Measurements from ENCODE around the gene DOCK9.

DOCK9 gene

GRCh38 chr13:98878486-98879126, 99.3 kb downstream of the DOCK9 start:
- DNase-seq = no peak

GRCh38 chr13:98877936-98878335, 99.9 kb downstream of the DOCK9 start:
- no peak for DNase-seq

DNA sequence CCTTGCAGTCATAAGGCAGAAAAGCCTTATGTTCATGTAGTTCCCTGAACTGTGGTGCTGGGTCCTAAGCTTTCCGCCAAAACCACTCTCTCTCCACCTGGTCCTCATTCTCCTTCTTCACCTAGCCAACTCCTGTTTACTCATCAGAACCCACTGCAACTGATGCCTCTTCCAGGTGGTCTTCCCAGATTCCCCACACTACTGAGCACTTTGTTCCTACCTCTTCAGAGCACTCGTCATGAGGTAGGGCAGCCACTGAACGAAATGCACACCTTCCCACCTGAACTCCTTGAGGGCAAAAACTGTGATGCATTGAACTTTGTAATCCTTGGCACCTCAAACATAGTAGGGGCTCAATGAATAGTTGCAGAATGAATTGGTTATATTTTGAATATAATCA, 100.4 kb downstream of the DOCK9 start:
- no peak for DNase-seq

- no peak for DNase-seq
These were observed 102.6 kb downstream of the DOCK9 start for GRCh38 chr13:98875146-98875729.

DNA sequence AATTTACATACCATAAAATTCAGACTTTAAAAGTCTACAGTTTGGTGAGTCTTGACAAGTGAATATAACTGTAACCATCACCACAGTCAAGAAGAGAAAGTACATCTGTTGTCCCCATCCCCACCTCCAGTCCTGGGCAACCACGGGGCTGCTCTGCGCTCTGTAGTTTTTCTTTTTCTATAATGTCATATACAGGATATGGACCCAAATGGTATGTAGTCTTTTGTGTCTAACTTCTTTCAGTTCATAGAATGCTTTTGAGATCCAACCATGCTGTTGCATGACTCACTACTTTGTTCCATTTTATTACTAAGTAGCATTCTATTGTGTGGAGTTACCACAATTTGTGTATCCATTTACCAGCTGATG, 103.9 kb downstream of the DOCK9 start:
- DNase-seq = no peak

DNA sequence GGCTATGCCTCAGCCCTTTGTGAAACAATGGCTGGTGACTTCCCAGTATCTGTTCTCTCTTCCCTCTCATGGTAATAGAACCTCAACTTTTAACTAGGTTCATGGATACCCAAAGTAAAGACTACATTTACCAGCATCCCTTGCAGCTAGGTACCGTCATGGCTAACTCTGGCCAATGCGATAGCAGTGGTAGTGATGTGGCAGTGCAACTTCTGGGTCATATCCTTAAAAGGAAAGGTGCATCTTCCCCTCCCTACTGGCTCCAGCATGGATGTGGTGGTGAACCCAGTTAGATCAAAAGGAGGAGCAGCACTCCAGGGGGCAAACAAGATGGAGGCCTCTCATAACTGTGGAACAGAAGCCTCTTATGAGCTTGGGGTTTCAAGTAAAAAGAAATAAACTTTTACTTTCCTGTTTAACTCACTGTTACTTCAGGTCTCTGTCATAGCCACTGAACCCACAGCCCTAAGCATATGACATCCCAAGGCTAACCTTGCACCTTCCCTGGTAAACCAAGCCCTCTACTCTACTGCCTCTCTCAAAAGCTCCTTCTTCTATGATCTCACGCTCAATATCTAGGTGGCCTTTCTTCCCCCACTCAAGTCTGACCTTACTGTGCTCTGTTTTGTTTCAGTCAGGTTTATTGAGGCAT, 104.4 kb downstream of the DOCK9 start:
- no peak for DNase-seq

DNA sequence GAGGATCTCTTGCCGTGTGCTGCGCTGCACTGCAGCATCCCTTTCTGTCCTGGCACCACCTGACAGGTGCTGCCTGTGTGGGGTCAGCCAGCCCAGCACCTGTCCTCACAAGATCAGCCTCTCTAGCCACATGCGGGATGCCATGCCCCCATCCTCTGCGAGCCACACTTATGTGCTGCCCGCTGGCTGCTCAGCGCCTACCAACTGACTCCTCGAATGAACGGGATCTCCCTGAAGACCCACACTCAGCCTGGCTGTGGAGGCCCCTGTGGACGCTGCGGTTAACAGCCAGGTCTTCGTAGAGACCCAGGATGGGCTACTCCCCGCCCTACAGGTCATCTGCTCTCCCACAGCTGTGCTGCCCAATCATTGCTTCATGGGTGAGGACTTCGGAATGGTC, 106.1 kb downstream of the DOCK9 start:
- DNase-seq = no peak

- no peak for DNase-seq
These were observed 108.3 kb downstream of the DOCK9 start for GRCh38 chr13:98869408-98870090.

- DNase-seq = no peak
These were observed 108.9 kb downstream of the DOCK9 start for GRCh38 chr13:98868932-98869331.

DNA sequence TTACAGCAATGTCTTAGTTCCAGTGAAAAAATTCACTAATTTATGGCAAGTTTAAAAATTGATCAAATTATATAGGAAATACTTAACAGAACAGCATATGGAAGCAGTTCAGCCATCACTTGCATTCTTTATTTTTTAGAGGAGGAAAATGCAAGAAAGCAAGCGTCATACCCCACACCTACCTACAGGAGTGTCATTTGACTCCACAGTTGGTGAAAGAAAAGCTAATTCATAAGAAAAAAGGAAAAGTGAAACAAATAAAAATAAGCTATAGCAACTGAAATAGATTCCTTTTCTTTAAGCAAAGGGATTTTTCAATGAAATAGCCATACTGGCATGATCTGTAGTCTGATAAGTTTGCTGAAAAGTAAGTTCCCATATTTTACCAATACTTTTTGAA, 111.0 kb downstream of the DOCK9 start:
- no peak for DNase-seq

DNA sequence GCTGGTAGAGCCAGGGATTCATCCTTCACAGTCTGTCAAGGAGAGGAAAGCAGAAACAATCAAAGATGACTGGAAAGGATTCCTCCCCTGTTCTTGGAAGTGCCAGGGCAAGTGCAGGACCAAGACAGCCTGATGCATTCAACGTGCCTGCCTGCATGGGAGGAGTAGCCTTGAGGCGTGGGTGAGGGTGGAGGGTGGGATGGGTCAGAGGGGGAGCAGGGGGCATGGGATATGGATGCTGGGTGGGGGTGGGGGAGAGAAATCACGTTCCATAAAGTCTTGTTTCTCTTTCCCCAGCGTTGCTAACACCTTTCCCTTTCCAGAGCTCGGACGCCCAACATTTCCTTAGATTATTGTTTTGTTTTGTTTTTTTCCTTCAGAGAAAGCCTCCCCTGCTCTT, 117.4 kb downstream of the DOCK9 start:
- DNase-seq = no peak

DNA sequence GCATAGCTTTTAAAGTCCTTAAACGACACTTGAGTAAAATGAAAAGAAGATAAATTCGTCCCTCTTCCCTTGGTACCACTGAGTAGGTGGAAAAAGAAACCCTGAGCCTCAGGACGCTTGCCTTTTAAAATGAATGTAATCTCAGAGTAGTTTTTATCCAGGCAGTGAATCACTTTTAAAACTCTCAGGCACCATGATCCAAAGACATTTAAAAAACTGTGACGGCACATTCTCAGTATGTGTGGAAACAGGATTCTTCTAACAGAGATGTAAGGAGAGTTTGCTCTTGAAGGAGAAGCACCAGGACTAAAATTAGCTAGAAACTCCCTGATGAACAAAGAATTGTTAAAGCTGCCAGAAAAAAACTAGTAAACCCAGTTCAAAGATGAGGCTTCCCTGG, 119.7 kb downstream of the DOCK9 start:
- DNase-seq = no peak

- DNase-seq = no peak
These were observed 120.9 kb downstream of the DOCK9 start for GRCh38 chr13:98856983-98857382.

GRCh38 chr13:98854448-98854847, 123.4 kb downstream of the DOCK9 start:
- no peak for DNase-seq

GRCh38 chr13:98853771-98854221, 124.1 kb downstream of the DOCK9 start:
- DNase-seq = no peak

GRCh38 chr13:98851276-98851675, 126.6 kb downstream of the DOCK9 start:
- DNase-seq = no peak

DNA sequence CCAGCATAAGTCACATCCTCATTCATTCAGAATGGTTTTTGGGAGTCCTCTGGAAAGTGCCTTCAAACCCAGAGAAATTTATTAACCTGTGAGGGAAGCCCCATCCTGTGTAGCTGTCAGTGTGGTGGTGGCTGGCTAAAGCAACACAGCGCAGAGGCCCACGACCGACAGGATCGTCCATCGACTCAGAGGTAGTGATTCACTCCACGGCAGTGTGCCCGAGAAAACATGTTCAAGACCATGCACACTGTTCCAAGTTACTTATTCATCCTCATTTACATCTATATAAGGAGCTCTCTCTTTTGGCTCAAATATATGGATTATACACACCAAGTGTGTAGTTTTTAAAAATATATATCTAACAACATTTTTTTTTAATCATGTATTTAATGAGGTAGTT, 129.1 kb downstream of the DOCK9 start:
- DNase-seq = no peak

DNA sequence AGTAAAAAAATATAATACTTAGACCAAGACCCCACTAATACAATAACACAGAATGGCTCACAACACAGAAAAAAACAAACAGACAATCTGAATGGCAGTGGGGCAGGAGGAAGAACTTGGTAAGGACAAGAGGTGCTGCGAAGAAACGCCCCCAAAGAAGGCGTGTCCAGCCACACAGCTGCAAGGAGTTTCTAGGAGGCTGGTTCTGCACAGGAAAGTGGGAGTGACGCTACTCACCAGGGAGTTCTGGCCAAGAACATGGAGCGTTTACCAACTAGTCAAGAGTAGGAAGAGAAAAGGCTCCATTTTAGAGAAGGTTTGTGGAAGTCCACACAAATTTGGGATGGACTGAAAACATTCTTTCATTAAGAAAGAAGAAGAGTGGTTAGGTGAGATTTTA, 130.1 kb downstream of the DOCK9 start:
- no peak for DNase-seq

DNA sequence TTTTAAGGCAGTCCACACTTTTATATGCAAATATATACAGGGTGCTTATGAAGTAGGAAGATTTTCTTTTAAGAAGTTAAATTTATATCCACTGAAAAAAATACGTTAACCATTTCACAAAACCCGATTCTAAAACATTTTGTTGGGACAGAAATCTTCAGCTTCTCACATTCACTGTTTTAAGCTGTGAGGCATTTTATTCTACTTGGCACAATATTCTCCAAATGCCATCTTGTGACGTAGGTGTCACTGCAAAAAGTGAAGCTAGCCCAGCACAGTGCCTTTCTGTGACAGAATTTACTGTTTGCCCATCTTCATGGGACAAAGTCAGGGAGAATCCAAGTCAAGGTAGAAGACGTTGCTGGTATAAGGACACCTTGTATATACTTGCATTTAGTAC, 130.9 kb downstream of the DOCK9 start:
- DNase-seq = no peak

- peak; percentile 61 for DNase-seq
These were observed 131.3 kb downstream of the DOCK9 start for GRCh38 chr13:98846521-98846920.

GRCh38 chr13:98845742-98846141, 132.1 kb downstream of the DOCK9 start:
- no peak for DNase-seq

DNA sequence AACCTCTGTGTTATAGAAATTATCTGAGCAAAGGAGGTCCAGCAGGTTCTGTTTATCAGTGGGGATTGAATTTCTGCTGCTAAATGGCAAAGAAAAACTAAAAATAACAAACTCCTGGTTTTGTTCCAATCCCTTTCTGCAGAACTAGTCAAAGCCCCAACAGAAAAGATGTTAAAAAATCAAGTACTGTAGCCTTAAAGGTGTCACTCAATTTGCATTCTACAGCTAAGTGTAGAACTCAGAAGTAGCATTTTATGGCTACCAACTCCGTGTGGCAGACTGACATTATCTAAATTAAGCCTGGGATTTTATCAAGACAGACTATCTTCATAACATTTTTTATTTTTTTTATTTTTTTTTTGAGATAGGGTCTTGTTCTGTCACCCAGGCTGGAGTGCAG, 133.8 kb downstream of the DOCK9 start:
- DNase-seq = no peak

DNA sequence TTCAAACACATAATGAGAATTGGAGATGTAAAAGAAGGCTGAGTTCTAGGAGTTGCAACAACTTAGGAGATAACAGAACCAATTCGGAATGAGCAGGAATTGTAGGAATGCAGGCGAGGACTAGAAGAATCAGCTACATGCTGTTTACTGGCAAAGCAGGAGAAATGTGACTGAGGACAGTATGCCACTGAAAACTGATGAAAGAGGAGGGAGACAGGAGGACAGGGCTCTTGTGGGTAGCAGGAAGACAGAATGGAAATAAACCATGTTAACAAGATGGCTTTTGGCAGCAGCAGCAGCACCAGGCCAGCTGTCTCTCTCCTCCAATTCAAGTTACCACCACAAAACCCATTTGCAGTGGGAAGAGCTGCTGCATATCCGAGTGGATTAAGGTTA, 134.4 kb downstream of the DOCK9 start:
- DNase-seq = no peak

- peak; percentile 81 for DNase-seq
These were observed 134.9 kb downstream of the DOCK9 start for GRCh38 chr13:98842858-98843481.

Data from NCI-H345 (cell line).